Mammary epithelial cell (primary cell): ENCODE results near the gene CDK5R2.

ENCODE experiments used
- CTCF ChIP-seq, 2 donors: IDR thresholded peaks in 1 of 2; conservative IDR thresholded peaks in 1 of 2; 2 replicates each; pipeline ENCODE4 v1.5.1; 2011 to 2012; ENCODE audit warnings: inconsistent platforms in 2 of 2, low read length in 2 of 2, mild to moderate bottlenecking in 2 of 2, control low read depth in 1 of 2, low read depth in 1 of 2; ENCODE audit not compliant: insufficient read depth in 1 of 2; ENCODE audit errors: extremely low read depth in 1 of 2
- EZH2 ChIP-seq: IDR thresholded peaks from 2 replicates; pipeline ENCODE4 v1.6.1; 2012; ENCODE audit warnings: low read length, inconsistent platforms, borderline replicate concordance

GRCh38 chr2:218910741-218911140, 48.7 kb upstream of the CDK5R2 start:
- TF ChIP-seq CTCF (conservative IDR thresholded peaks at IDR 0.05 in 1 of 2, IDR thresholded peaks at IDR 0.05 in 1 of 2; ENCODE audit: extremely low read depth in 1 of 2, insufficient read depth in 1 of 2, low read depth in 1 of 2, low read length in 2 of 2) = no peak
- no peak for TF ChIP-seq EZH2
